ENCODE measurements around the gene P2RY14. TPM values are rescaled to one million over a fixed set of nuclear protein-coding genes. Genes with fewer than 3 reads are reported as not detected.
"Not testable (repeated sequence)": the region's sequence is repeated elsewhere in the genome, so short reads cannot be mapped to it uniquely, and the experiment has no call there.

The P2RY14 gene
- total and polyA plus RNA-seq, 2 experiments from 2014 or later, result 0.12 to 1.4 TPM

DNA sequence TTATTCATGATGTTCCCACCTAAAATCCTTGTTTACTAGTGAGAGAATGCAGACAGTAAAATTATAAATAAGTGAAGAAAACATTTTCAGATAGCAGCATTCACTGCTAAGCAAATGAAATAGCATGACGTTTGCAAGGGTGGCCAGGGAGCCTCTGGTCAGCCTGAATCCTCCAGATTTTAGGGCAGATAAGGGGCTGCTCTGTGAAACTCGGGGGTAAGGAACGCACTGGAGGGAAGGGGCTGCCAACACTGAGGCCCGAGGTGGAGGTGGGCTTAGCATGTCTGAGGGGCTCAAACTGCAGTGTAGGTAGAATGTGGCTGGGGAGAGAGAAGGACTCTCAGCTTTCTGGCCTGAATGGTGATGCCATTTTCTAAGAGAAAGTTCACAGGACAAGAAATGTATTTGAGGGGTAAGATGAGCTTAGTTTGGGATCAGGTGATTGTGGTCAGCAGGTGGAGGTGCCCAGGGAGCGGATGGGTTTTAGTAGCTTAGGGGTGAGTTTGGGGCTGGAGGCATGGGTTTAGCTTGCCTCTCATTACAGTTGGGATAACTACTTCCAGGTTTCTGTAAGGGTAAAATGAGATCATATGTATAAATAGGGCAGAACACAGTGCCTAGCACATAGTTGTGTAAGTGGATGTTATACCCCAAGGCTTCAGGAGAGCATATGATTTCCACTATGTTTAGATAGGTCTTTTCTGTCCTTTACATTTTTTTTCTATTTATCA lies 95.8 kb downstream of the P2RY14 start:
- no peak for DNase-seq (ENCODE audit: low read depth in 1 of 2, low spot score in 1 of 2)
- H3K27ac ChIP-seq, result peak overlapping the region; percentile 9
- TF ChIP-seq, protein P1, sequence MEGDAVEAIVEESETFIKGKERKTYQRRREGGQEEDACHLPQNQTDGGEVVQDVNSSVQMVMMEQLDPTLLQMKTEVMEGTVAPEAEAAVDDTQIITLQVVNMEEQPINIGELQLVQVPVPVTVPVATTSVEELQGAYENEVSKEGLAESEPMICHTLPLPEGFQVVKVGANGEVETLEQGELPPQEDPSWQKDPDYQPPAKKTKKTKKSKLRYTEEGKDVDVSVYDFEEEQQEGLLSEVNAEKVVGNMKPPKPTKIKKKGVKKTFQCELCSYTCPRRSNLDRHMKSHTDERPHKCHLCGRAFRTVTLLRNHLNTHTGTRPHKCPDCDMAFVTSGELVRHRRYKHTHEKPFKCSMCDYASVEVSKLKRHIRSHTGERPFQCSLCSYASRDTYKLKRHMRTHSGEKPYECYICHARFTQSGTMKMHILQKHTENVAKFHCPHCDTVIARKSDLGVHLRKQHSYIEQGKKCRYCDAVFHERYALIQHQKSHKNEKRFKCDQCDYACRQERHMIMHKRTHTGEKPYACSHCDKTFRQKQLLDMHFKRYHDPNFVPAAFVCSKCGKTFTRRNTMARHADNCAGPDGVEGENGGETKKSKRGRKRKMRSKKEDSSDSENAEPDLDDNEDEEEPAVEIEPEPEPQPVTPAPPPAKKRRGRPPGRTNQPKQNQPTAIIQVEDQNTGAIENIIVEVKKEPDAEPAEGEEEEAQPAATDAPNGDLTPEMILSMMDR (IDR thresholded peaks at IDR 0.05; ENCODE audit: low read depth, low read length), result no peak

DNA sequence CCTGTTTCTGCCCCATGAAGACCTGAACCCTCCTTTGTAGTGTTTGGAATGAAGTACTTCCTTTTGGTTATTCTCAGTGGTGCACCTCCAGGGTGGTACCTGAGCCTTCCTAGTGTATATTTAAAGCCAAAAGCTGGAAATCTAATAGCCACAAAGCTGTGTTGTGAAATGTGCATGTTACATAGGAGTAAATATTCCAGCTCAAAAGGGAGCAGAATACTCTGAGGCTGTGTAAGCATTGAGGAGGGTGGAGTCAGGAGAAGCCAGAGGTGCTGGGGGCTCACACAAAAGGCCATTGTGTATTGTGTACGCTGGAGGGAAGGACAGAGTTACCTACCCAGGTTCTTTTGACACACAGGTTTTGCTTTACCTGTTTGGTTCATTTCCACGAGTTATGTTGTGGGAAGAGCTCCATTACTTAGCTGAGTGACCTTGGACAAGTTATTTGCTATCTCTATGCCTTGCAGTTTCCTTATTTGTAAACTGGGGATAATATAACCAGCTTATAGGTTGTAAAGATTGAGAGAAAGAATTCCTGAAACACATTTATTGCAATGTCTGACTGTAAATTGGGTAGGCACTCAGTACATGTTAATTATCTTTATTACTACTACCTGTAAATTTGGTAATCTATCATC lies 100.0 kb downstream of the P2RY14 start:
- H3K4me1 ChIP-seq (ENCODE audit: low read depth), result peaks cover 17% of the 10 kb centered on the region
- H3K36me3 ChIP-seq, result no peaks in the 10 kb centered on the region
- H3K27ac ChIP-seq, result no peak overlapping the region
- no peak for DNase-seq (ENCODE audit: low read depth in 1 of 2, low spot score in 1 of 2)
- no peak overlapping the region for H3K4me3 ChIP-seq
- TF ChIP-seq, protein P1 (IDR thresholded peaks at IDR 0.05; ENCODE audit: low read depth, low read length), result no peak
- H3K27me3 ChIP-seq, result no peaks in the 10 kb centered on the region
- no peaks in the 10 kb centered on the region for H3K9me3 ChIP-seq (ENCODE audit: low read depth)

More for the DNA sequence above, 95.8 kb downstream of the P2RY14 start:
- no peaks in the 10 kb centered on the region for H3K36me3 ChIP-seq
- H3K27me3 ChIP-seq, result no peaks in the 10 kb centered on the region
- no peak overlapping the region for H3K4me3 ChIP-seq
- no peaks in the 10 kb centered on the region for H3K9me3 ChIP-seq (ENCODE audit: low read depth)
- H3K4me1 ChIP-seq (ENCODE audit: low read depth), result peaks cover 17% of the 10 kb centered on the region

DNA sequence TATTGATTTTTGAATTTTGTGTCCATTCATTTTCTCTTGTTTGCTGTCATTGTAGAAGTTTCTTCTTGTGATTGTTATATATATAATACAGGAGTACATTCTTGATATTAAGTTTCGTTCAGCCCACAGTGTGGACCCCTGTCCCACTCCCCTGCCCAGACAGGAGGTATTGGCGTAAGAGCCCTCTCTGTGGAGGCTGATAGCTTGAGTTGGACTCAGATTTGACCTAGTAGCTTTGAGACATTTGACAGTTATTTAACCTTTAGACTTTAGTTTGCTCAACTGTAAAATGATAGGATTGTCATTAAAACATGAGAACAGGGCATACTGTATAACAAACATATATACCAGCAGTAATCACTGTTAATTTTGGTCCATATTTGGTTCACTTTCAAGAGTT lies 102.4 kb downstream of the P2RY14 start:
- Histone ChIP-seq H3K27ac (no peak overlapping the region), H3K27me3 (no peaks in the 10 kb centered on the region), H3K36me3 (no peaks in the 10 kb centered on the region), H3K9me3 (ENCODE audit: low read depth) (no peaks in the 10 kb centered on the region), H3K4me3 (no peak overlapping the region), H3K4me1 (ENCODE audit: low read depth) (peaks cover 12% of the 10 kb centered on the region)
- no peak for DNase-seq (ENCODE audit: low read depth in 1 of 2, low spot score in 1 of 2)
- TF ChIP-seq, protein P1 (IDR thresholded peaks at IDR 0.05; ENCODE audit: low read depth, low read length), result no peak

DNA sequence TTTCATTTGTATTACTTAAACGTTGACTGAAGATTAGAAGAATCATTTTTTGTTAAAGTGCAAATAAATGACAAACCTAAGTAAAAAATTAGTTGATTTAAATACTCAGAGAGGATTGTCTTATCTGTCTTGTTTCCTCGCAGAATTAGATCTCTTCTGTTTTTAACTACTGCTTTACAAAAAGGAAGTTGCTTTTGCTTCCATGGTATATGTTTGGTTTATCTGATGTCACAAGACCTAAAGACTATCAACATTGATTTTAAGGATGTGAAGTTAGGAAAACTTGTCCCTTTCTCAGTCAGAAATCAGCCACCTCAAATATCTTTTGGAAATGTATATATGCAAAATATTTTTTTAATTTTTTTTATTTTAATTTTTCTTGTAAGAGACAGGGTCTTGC lies 104.0 kb downstream of the P2RY14 start:
- Histone ChIP-seq H3K9me3 (ENCODE audit: low read depth) (no peaks in the 10 kb centered on the region), H3K4me3 (no peak overlapping the region)
- TF ChIP-seq, protein P1 (IDR thresholded peaks at IDR 0.05; ENCODE audit: low read depth, low read length), result no peak

DNA sequence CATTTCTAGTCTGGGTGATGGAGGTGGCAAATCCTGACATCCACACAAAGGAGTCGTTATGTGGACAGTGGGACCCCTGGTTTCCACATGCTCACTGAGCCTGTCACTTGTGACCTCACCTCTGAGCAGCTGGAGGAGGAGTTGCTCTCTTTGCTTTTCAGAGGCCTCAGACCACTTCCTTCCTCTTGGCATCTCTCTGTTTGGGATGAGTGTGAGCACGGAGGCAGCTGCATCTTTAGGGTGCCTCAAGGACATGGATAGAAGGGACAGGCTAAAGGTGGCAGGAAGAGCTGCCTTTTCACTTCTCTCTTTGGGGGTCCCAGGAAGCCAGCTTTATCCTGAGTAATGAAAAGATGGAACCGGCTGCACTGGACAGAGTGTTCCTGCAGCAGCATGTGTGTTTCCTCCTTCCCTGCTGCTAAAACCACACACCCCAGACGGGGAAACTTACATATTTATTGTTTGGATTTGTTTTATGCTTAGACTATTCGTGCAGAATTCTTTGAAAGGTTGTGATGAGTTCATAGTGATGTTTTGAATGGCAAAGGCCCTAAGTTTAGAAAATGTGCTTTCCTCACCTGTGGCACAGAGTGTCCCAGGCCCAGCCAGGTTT lies 107.1 kb downstream of the P2RY14 start:
- Histone ChIP-seq H3K4me1 (ENCODE audit: low read depth) (no peaks in the 10 kb centered on the region), H3K27me3 (no peaks in the 10 kb centered on the region), H3K36me3 (no peaks in the 10 kb centered on the region), H3K27ac (no peak overlapping the region), H3K4me3 (no peak overlapping the region), H3K9me3 (ENCODE audit: low read depth) (no peaks in the 10 kb centered on the region)
- TF ChIP-seq, protein P1 (IDR thresholded peaks at IDR 0.05; ENCODE audit: low read depth, low read length), result no peak
- DNase-seq (ENCODE audit: low read depth in 1 of 2, low spot score in 1 of 2), result no peak

More for the DNA sequence above, 104.0 kb downstream of the P2RY14 start:
- Histone ChIP-seq H3K4me1 (ENCODE audit: low read depth) (no peaks in the 10 kb centered on the region), H3K27ac (no peak overlapping the region), H3K36me3 (no peaks in the 10 kb centered on the region), H3K27me3 (no peaks in the 10 kb centered on the region)
- DNase-seq (ENCODE audit: low read depth in 1 of 2, low spot score in 1 of 2), result no peak

DNA sequence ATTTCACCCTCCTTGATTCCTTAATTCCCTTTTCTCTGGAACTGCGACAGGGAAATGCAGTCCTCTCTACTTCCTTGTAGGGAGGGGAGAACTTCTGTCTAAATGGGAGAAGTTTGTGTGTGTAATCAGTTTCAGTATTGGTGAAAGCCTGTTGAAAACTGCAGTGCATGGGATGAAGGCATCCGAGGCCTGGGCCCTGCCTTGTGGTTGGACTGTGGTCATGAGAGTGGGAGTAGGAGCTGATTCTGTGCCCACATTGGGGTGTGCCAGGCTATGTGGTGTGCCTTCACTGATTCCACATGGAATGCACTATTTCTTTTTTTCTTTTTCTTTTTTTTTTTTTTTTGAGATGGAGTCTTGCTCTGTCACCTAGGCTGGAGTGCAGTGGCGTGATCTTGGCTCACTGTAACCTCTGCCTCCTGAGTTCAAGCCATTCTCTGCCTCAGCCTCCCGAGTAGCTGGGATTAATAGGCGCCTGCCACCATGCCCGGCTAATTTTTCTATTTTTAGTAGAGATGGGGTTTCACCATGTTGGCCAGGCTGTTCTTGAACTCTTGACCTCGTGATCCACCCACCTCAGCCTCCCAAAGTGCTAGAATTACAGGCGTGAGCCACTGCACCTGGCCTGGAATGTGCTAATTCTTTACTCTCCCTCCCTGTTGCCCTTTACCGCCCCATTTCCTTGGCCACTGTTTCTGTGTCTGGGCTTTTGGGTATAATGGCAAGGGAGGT lies 108.2 kb downstream of the P2RY14 start:
- not testable (repeated sequence) for H3K4me3 ChIP-seq; H3K36me3 ChIP-seq; H3K4me1 ChIP-seq (ENCODE audit: low read depth); H3K9me3 ChIP-seq (ENCODE audit: low read depth); H3K27ac ChIP-seq; H3K27me3 ChIP-seq
- DNase-seq (ENCODE audit: low read depth in 1 of 2, low spot score in 1 of 2), result peak in 1 of 2 donors; percentile 31
